Dermis microvascular lymphatic vessel endothelial cell (primary cell): ENCODE results near the gene TRPV3. TPM values are rescaled to one million over a fixed set of nuclear protein-coding genes. Genes with fewer than 3 reads are reported as not detected.
"Not testable (repeated sequence)": the region's sequence is repeated elsewhere in the genome, so short reads cannot be mapped to it uniquely, and the experiment has no call there.

Experiments used
- DNase-seq, 2 donors: peaks; one replicate each; pipeline versions ENCODE4 v3.0.0 to v3.0.0-alpha.2; 2010; ENCODE audit warnings: low read depth in 2 of 2
- total RNA-seq: library from RNA; depleted of rRNA; stranded (reverse); fragments of >200 nt; gene quantifications from 2 replicates; pipeline ENCODE4 v1.2.1, GENCODE V29; 2014

Gene TRPV3
- total RNA-seq, 1 donor from 2014 or later, result 0.13 TPM

GRCh38 chr17:3475812-3476610 is 81.6 kb downstream of the TRPV3 start, which contains the start of gene ASPA:
Gene ASPA, plus strand, starts transcription at chr17:3475997. Its CDS starts 163 bp downstream, at chr17:3476160.
- no peak for DNase-seq

DNA sequence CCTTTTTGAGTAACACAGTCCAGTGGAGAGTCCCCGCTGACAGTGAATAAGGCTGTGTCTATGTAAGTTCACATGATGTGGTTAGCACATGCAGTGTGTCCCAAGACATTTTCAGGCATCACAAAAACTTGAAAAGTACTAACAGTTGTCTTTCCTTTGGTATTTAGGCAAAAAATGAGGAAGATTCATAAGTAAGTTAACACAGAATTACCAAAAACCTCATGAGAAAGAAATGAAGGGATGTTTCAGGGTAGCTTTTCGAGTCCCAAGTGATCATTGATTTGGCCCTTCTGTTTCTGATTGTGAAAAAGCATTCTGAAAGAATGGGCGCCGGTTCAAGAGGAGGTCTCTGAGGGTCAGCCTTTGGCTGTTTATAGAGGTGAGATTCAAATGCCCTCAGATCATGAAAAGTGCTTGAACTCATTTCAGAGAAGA is 82.3 kb downstream of the TRPV3 start:
- no peak for DNase-seq

DNA sequence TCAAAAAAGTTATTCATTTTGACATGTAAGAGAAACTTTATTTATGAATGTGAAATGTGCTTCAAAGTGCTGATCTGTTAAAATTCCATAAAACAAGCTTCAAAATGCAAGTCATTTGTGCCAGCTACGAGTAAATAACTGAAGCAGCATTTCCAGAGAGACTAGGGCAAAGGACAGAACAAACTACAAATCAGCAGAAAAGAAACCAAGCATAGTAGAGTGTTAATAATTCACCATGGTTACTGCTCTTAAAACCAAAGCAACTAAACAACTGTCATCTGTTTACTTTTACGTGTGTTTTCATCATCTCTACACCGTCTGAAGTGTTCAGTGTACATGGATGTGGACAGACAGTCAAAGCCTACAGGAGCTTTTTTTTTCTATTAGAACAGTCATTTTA is 83.4 kb downstream of the TRPV3 start:
- DNase-seq, result peak in 1 of 2 donors; percentile 15

DNA sequence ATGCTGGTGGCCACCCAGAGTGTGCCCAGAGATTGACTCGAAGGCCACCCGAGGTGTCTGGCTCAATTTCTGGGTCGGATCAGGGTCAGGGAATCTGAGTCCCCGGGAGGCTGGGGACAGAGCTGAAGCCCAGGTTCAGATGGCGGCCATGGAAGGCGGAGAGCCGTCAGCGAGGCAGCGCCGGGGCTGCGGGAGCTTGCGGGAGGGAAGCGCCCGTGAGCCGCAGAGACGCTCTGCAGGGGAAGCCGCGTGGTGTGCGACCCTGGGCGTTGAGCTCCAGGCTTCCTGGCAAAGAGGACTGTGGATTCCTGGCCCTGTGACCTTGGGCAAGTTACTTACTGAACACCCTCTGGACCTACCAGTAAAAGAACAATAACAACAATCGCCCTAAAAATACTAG is 85.5 kb downstream of the TRPV3 start:
- no peak for DNase-seq

DNA sequence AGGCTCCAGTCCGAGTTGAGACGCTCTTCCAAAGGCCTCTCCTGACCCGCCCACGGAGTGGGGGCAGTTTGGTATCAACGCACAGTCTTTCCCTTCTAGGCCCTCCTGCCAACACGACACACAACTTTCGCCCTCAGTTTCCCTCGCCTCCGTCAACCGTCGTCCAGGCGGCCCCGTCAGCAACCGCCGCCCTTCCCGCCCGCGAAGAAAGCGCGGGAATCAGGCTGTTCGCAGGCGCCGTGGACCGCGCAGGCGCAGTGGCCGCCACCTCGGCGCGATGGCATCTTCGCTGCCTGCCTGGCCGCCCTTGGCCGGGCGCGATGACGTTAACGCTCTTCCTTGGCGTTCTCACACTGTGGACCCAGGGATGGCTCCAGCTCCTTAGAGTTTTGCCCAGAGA is 86.0 kb downstream of the TRPV3 start, which contains the start of gene SPATA22:
Gene SPATA22 (minus strand): TSS at position 221 of the 400 bp plus-strand sequence. CDS start 2,494 bp downstream, outside the sequence.
- no peak for DNase-seq

- no peak for DNase-seq
These were observed 88.1 kb downstream of the TRPV3 start for GRCh38 chr17:3469529-3469928.

DNA sequence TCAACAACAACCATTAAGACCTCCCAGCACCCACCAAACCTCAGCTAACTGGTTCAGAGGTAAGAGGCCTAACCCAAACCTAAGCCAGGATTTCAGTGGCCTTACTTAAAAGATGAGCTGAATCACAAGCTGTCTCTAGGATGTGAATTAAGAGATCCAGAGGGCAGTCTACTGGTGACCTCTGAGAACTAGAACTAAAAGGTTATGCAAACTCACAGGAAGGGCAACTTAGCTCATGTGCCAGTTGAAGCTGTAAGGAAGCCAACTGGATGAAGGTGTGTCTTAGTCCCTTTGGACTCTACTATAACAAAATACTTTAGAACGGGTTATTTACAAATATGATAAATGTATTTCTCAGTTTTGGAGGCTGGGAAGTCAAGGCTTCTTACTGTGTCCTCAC is 91.3 kb downstream of the TRPV3 start:
- not testable (repeated sequence) for DNase-seq

Other genes with a start within 250 kb of the TRPV3 start
- gene OR3A2, start 171.5 kb downstream of the TRPV3 start, total RNA-seq, result not detected in 2 replicates
- gene OR1E1, start 159.4 kb downstream of the TRPV3 start, total RNA-seq, result not detected in 2 replicates
- gene OR3A3, start 146.4 kb downstream of the TRPV3 start, total RNA-seq, result not detected in 2 replicates
- not detected in 2 replicates for gene OR1E2, start 124.0 kb downstream of the TRPV3 start, total RNA-seq
- gene SPATA22, start 86.0 kb downstream of the TRPV3 start, total RNA-seq, result 1.7 TPM in 1 of 2 replicates, not detected in the other
- gene ASPA, start 81.8 kb downstream of the TRPV3 start, total RNA-seq, result 0.13 TPM in 1 of 2 replicates, not detected in the other
- 0.51 and 0.76 TPM in 2 replicates for gene TRPV1, start 51.6 kb upstream of the TRPV3 start, total RNA-seq
- gene SHPK, start 78.4 kb upstream of the TRPV3 start, total RNA-seq, result 11.2 and 19.2 TPM in 2 replicates
- gene CTNS, start 78.9 kb upstream of the TRPV3 start, total RNA-seq, result 15.3 and 30.2 TPM in 2 replicates
- gene TAX1BP3, start 110.8 kb upstream of the TRPV3 start, total RNA-seq, result 190 and 223 TPM in 2 replicates
- 18.4 and 19.8 TPM in 2 replicates for gene EMC6, start 111.0 kb upstream of the TRPV3 start, total RNA-seq
- gene P2RX5, start 138.3 kb upstream of the TRPV3 start, total RNA-seq, result 0.13 and 0.77 TPM in 2 replicates
- 3.5 and 5.5 TPM in 2 replicates for gene HASPIN, start 166.1 kb upstream of the TRPV3 start, total RNA-seq
- gene ITGAE, start 243.4 kb upstream of the TRPV3 start, total RNA-seq, result 9.1 and 20.3 TPM in 2 replicates